ENCODE data around the gene KRT31. TPM values are rescaled to one million over a fixed set of nuclear protein-coding genes. Genes with fewer than 3 reads are reported as not detected.
"Not testable (repeated sequence)": the region's sequence is repeated elsewhere in the genome, so short reads cannot be mapped to it uniquely, and the experiment has no call there.

Gene KRT31
- not detected for total RNA-seq

- CTCF ChIA-PET = no interaction called here
- no peaks in the 10 kb centered on the region for H3K9me3 Mint-ChIP-seq
- peaks cover 2% of the 10 kb centered on the region for H3K27me3 Mint-ChIP-seq
- no peak within 1 kb of the TSS for H3K27ac Mint-ChIP-seq
- H3K4me3 Mint-ChIP-seq = no peak within 1 kb of the TSS
- POLR2A ChIA-PET = no interaction called here
- peaks cover 7% of the 10 kb centered on the region for H3K4me1 Mint-ChIP-seq
- DNase-seq = no peak
- H3K36me3 Mint-ChIP-seq (ENCODE audit: low read depth) = no peaks in the 10 kb centered on the region
Measured at GRCh38 chr17:41396996-41397660, at the start of gene KRT31. TSS of gene KRT31 (minus strand) at chr17:41397608. CDS start at chr17:41397539, 69 bp downstream.

DNA sequence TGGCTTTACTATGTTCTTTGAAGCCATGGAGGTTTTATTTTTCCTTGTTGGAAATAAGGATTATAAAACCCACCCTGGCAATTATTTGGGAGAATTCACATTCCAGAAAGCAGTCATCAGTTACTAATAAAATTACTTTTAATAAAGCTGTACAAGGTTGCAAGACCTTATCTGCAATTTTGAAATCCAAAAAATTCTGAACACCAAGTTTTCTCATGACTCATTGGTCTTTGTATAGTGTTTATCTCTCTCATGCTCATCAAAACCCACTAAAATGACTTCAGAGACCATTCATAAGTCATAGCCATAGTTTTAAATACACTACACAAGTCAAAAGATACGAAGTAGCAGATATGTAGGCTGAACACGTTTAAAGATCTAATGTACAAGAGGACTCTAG lies 49.4 kb upstream of the KRT31 start:
- CTCF ChIA-PET = no interaction called here
- no peak for DNase-seq
- POLR2A ChIA-PET = no interaction called here
- Mint-ChIP-seq H3K36me3 (ENCODE audit: low read depth) (no peaks in the 10 kb centered on the region), H3K4me1 (no peaks in the 10 kb centered on the region), H3K9me3 (no peaks in the 10 kb centered on the region), H3K27ac (no peak overlapping the region), H3K27me3 (peaks cover 5% of the 10 kb centered on the region), H3K4me3 (no peak overlapping the region)

- no peak overlapping the region for H3K27ac Mint-ChIP-seq
- POLR2A ChIA-PET = no interaction called here
- H3K27me3 Mint-ChIP-seq = peaks cover 5% of the 10 kb centered on the region
- no peak overlapping the region for H3K4me3 Mint-ChIP-seq
- DNase-seq = no peak
- H3K4me1 Mint-ChIP-seq = no peaks in the 10 kb centered on the region
- no peaks in the 10 kb centered on the region for H3K36me3 Mint-ChIP-seq (ENCODE audit: low read depth)
- CTCF ChIA-PET = no interaction called here
- no peaks in the 10 kb centered on the region for H3K9me3 Mint-ChIP-seq
Measured at GRCh38 chr17:41444640-41445039, 47.2 kb upstream of the KRT31 start.

DNA sequence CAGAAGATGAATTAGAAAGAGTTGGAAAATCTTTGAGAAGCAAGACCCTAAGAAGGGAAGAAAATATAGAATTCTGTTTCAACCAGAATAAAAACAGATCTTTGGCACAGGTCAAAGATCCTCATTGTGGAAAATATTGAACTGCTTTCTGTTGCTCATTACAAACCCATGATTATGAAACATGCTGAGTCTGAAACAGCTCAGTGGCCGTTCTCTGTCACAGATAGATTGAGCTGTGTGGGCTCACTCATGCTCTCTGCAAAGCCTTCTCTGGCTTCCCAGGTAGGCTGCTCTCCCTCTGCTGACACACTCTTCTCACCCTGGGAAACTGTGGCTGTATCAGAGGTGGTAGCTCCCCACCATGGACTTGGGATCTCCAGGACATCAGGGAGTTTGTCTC lies 46.8 kb upstream of the KRT31 start:
- ChIA-PET CTCF (no interaction called here), POLR2A (no interaction called here)
- Mint-ChIP-seq H3K9me3 (no peaks in the 10 kb centered on the region), H3K4me3 (no peak overlapping the region), H3K36me3 (ENCODE audit: low read depth) (no peaks in the 10 kb centered on the region), H3K27ac (no peak overlapping the region), H3K27me3 (peaks cover 5% of the 10 kb centered on the region), H3K4me1 (no peaks in the 10 kb centered on the region)
- no peak for DNase-seq

- no peaks in the 10 kb centered on the region for H3K9me3 Mint-ChIP-seq
- no peaks in the 10 kb centered on the region for H3K36me3 Mint-ChIP-seq (ENCODE audit: low read depth)
- DNase-seq = no peak
- no peaks in the 10 kb centered on the region for H3K4me1 Mint-ChIP-seq
- H3K27me3 Mint-ChIP-seq = peaks cover 5% of the 10 kb centered on the region
- H3K27ac Mint-ChIP-seq = no peak overlapping the region
- CTCF ChIA-PET = no interaction called here
- POLR2A ChIA-PET = no interaction called here
- H3K4me3 Mint-ChIP-seq = no peak overlapping the region
Measured at GRCh38 chr17:41442739-41443138, 45.3 kb upstream of the KRT31 start.

DNA sequence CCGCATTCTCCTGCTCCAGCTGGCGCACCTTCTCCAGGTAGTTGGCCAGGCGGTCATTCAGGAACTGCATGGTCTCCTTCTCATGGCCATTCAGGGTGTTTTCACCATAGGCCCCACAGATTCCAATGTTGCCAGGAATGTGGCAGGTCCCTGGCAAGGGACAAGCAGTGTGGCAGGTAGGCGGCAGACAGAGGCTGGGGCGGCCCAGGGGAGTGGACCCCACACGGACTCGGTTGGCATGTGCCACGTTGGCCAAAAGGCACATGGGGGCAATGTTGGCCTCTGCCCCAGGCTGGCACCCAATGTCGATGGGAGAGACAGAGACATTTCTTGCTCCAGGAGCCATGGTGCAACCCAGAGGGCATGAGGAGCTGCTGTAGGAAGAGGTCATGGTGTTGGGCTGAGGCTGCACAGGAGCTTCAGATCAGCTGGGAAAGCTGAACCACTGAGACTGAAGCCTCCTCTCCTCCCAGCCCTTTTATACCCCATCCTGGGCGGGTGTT lies 43.2 kb upstream of the KRT31 start, which contains the start of gene KRT38:
TSS of gene KRT38 (minus strand) at position 453 of the 503 bp plus-strand sequence. CDS start at position 391, 62 bp downstream.
- DNase-seq = no peak
- peaks cover 3% of the 10 kb centered on the region for H3K27me3 Mint-ChIP-seq
- H3K9me3 Mint-ChIP-seq = no peaks in the 10 kb centered on the region
- ChIA-PET CTCF (no interaction called here), POLR2A (no interaction called here)
- H3K27ac Mint-ChIP-seq = no peak within 1 kb of the TSS
- H3K4me1 Mint-ChIP-seq = no peaks in the 10 kb centered on the region
- no peak within 1 kb of the TSS for H3K4me3 Mint-ChIP-seq
- no peaks in the 10 kb centered on the region for H3K36me3 Mint-ChIP-seq (ENCODE audit: low read depth)

DNA sequence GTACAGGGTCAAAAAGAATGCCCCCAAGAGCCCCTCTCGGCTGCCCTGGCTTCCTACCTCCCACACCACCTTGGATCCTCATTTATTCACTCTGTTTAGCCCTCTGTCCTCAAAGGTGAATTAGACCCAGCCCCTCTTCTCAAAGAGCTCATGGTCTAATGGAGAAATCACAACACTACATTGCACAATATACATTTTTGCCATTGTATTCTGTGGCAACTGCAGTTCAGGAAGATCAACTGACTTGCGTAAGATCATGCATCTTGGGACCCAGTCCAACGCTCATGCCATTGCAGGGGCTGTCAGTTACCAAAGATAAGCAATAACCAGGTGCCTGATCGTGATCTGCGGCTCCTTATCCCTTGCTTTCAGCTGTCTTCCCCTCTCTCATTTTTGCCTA lies 42.0 kb upstream of the KRT31 start:
- Mint-ChIP-seq H3K36me3 (ENCODE audit: low read depth) (no peaks in the 10 kb centered on the region), H3K4me3 (no peak overlapping the region), H3K4me1 (no peaks in the 10 kb centered on the region), H3K27me3 (peaks cover 3% of the 10 kb centered on the region), H3K27ac (no peak overlapping the region), H3K9me3 (no peaks in the 10 kb centered on the region)
- ChIA-PET POLR2A (no interaction called here), CTCF (no interaction called here)
- no peak for DNase-seq

GRCh38 chr17:41437769-41438168 lies 40.4 kb upstream of the KRT31 start:
- ChIA-PET CTCF (no interaction called here), POLR2A (no interaction called here)
- Mint-ChIP-seq H3K9me3 (no peaks in the 10 kb centered on the region), H3K36me3 (ENCODE audit: low read depth) (no peaks in the 10 kb centered on the region), H3K27me3 (peaks cover 1% of the 10 kb centered on the region), H3K27ac (no peak overlapping the region), H3K4me1 (no peaks in the 10 kb centered on the region), H3K4me3 (no peak overlapping the region)
- no peak for DNase-seq

GRCh38 chr17:41437254-41437653 lies 39.8 kb upstream of the KRT31 start:
- Mint-ChIP-seq H3K36me3 (ENCODE audit: low read depth) (no peaks in the 10 kb centered on the region), H3K4me3 (no peak overlapping the region), H3K27me3 (peaks cover 1% of the 10 kb centered on the region), H3K9me3 (no peaks in the 10 kb centered on the region), H3K4me1 (no peaks in the 10 kb centered on the region), H3K27ac (no peak overlapping the region)
- no peak for DNase-seq
- POLR2A ChIA-PET = no interaction called here
- CTCF ChIA-PET = no interaction called here

- H3K27ac Mint-ChIP-seq = no peak overlapping the region
- POLR2A ChIA-PET = no interaction called here
- no peaks in the 10 kb centered on the region for H3K9me3 Mint-ChIP-seq
- CTCF ChIA-PET = no interaction called here
- no peaks in the 10 kb centered on the region for H3K36me3 Mint-ChIP-seq (ENCODE audit: low read depth)
- no peaks in the 10 kb centered on the region for H3K4me1 Mint-ChIP-seq
- H3K27me3 Mint-ChIP-seq = peaks cover 2% of the 10 kb centered on the region
- no peak overlapping the region for H3K4me3 Mint-ChIP-seq
- no peak for DNase-seq
Measured at GRCh38 chr17:41434415-41434814, 37.0 kb upstream of the KRT31 start.

GRCh38 chr17:41434005-41434404 lies 36.6 kb upstream of the KRT31 start:
- peaks cover 2% of the 10 kb centered on the region for H3K27me3 Mint-ChIP-seq
- no peak overlapping the region for H3K4me3 Mint-ChIP-seq
- H3K27ac Mint-ChIP-seq = no peak overlapping the region
- no peaks in the 10 kb centered on the region for H3K36me3 Mint-ChIP-seq (ENCODE audit: low read depth)
- POLR2A ChIA-PET = no interaction called here
- DNase-seq = no peak
- H3K9me3 Mint-ChIP-seq = no peaks in the 10 kb centered on the region
- CTCF ChIA-PET = no interaction called here
- no peaks in the 10 kb centered on the region for H3K4me1 Mint-ChIP-seq

- peaks cover 2% of the 10 kb centered on the region for H3K27me3 Mint-ChIP-seq
- ChIA-PET CTCF (no interaction called here), POLR2A (interaction anchor here (0.6 kb wide), 1 partner anchor 567 kb away, joined by 3 read pairs; no protein-coding TSS in a partner anchor)
- no peak overlapping the region for H3K4me3 Mint-ChIP-seq
- H3K4me1 Mint-ChIP-seq = no peaks in the 10 kb centered on the region
- no peaks in the 10 kb centered on the region for H3K36me3 Mint-ChIP-seq (ENCODE audit: low read depth)
- H3K9me3 Mint-ChIP-seq = no peaks in the 10 kb centered on the region
- H3K27ac Mint-ChIP-seq = no peak overlapping the region
- DNase-seq = no peak
Measured at GRCh38 chr17:41433586-41433985, 36.2 kb upstream of the KRT31 start.

DNA sequence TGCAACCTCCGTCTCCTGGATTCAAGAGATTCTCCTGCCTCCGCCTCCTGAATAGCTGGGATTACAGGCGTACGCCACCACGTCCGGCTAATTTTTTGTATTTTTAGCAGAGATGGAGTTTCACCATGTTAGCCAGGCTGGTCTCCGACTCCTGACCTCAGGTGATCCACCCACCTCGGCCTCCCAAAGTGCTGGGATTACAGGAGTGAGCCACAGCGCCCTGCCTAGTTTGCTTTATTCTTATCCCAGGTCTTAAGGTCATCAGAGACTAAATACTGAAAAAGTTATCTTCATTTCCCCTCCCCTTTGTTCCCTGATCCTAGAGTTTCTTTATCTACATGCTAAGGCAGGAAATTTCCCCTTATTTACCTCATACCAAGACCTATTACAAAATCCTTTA lies 33.0 kb upstream of the KRT31 start:
- H3K27me3 Mint-ChIP-seq; CTCF ChIA-PET; POLR2A ChIA-PET; H3K4me1 Mint-ChIP-seq; H3K36me3 Mint-ChIP-seq (ENCODE audit: low read depth); H3K9me3 Mint-ChIP-seq; DNase-seq; H3K4me3 Mint-ChIP-seq; H3K27ac Mint-ChIP-seq: not testable (repeated sequence)

DNA sequence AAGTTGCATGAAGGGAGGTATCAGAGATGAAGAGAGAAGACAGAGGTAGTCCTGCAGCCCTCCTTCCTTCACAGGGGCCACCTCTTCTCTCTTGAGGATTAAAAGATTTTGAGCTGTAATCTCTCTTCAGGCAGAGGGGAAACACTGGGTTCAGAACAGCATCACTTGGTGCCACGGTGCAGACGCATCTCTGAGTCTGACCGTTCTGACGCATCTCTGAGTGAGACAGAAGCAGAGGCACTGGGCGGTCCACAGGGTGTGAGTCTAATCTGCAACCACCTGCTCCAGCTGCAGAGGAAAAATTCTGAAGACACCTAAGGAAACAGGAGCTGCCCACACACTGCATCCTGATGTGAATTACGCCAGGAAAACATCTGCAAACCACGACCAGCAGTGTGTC lies 32.3 kb upstream of the KRT31 start:
- no peaks in the 10 kb centered on the region for H3K36me3 Mint-ChIP-seq (ENCODE audit: low read depth)
- H3K9me3 Mint-ChIP-seq = no peaks in the 10 kb centered on the region
- no peak overlapping the region for H3K4me3 Mint-ChIP-seq
- no peaks in the 10 kb centered on the region for H3K4me1 Mint-ChIP-seq
- ChIA-PET CTCF (no interaction called here), POLR2A (no interaction called here)
- H3K27ac Mint-ChIP-seq = no peak overlapping the region
- H3K27me3 Mint-ChIP-seq = peaks cover 2% of the 10 kb centered on the region
- DNase-seq = no peak
